Measurements from ENCODE around the gene KCNQ5. TPM values are rescaled to one million over a fixed set of nuclear protein-coding genes. Genes with fewer than 3 reads are reported as not detected.

Gene KCNQ5
- total RNA-seq, 1 experiment from 2014 or later: 0.07 TPM

DNA sequence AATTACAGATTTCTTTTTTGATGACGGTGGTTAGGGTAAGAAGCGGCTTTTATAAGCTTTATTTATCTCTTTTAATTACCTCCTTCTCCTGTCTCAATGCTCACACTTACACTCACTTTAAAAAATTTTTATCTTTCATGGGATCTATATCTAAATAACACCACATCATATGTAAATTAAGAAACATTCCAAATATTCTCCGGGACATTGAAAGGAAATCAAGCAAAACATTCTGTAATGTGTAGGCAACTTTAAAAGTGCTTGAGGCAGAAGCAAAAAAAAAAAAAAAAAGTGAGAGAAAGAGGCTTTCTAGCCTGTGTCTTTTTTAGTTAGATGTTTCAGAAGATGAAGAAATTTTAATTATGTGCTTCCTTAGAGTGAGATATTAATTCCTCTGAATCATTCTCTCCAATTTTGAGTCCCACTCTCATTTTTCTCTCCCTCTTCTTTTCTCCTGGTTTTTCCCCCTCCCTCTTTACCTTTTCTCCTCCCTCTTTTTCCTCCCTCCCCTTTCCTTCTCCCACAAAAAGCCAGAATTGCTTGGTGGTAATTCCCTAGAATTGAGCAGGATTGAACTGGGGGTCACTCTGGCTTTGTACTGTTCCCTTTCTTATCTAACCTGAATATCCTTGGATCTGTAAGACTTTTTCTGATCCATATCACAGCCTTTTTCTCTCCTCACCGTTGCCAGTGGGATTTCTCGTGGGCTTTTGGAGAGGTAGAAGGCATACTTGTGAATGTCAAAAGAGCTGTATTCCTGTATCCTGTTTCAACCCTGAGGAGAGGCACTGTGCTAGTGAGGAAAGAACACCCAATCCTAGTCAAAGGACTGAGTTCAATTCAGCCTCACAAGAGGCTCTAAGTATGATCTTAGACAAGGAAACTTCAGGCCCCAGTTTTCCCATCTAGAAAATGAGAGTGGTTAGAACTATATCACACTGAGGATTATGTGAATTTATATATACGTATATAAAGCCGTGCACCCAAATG is 30.4 kb downstream of the KCNQ5 start:
- TF ChIP-seq, protein P1, sequence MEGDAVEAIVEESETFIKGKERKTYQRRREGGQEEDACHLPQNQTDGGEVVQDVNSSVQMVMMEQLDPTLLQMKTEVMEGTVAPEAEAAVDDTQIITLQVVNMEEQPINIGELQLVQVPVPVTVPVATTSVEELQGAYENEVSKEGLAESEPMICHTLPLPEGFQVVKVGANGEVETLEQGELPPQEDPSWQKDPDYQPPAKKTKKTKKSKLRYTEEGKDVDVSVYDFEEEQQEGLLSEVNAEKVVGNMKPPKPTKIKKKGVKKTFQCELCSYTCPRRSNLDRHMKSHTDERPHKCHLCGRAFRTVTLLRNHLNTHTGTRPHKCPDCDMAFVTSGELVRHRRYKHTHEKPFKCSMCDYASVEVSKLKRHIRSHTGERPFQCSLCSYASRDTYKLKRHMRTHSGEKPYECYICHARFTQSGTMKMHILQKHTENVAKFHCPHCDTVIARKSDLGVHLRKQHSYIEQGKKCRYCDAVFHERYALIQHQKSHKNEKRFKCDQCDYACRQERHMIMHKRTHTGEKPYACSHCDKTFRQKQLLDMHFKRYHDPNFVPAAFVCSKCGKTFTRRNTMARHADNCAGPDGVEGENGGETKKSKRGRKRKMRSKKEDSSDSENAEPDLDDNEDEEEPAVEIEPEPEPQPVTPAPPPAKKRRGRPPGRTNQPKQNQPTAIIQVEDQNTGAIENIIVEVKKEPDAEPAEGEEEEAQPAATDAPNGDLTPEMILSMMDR (conservative IDR thresholded peaks at IDR 0.05): no peak
- H3K4me2 ChIP-seq (ENCODE audit: insufficient read depth, insufficient read length, low read length): peak overlapping the region; percentile 10
- no peaks in the 10 kb centered on the region for H3K79me1 ChIP-seq (ENCODE audit: insufficient read depth, low read depth, low read length, poor library complexity, severe bottlenecking)
- no peak overlapping the region for H4K5ac ChIP-seq (ENCODE audit: insufficient read length, low read depth, low read length)
- H4K20me1 ChIP-seq (ENCODE audit: control insufficient read depth, insufficient read depth, insufficient read length): no peaks in the 10 kb centered on the region
- H4K8ac ChIP-seq (replicated peaks; ENCODE audit: insufficient read length, low read depth, low read length): no peak overlapping the region
- no peaks in the 10 kb centered on the region for H3K27me3 ChIP-seq (ENCODE audit: insufficient read depth, low read length)
- DNase-seq: no peak
- Mint-ChIP-seq H3K4me3 (no peak overlapping the region; a peak in 1 of 5 replicates), H3K36me3 (ENCODE audit: insufficient read depth in 1 of 3, low read depth in 3 of 3) (no peaks in the 10 kb centered on the region), H3K9me3 (no peaks in the 10 kb centered on the region), H3K4me1 (peaks cover 8 to 10% of the 10 kb centered on the region in 2 experiments), H3K27ac (peak overlapping the region in 2 of 3 experiments; percentile 14 to 34; a peak in 4 of 7 replicates), H3K27me3 (ENCODE audit: low read depth) (no peaks in the 10 kb centered on the region)
- no peak overlapping the region for H2BK15ac ChIP-seq (ENCODE audit: low read depth, low read length)
- no peak overlapping the region for H3T11ph ChIP-seq (ENCODE audit: low read length)
- no peak overlapping the region for H3K56ac ChIP-seq (ENCODE audit: insufficient read length, low read depth, low read length)
- H3K9me3 ChIP-seq (ENCODE audit: control insufficient read depth, low read depth, low read length): no peaks in the 10 kb centered on the region
- no peak overlapping the region for H2BK12ac ChIP-seq (ENCODE audit: insufficient read length, low read depth, low read length)
- peak overlapping the region; percentile 59 for H2AFZ ChIP-seq (ENCODE audit: low read length)
- no peak overlapping the region for H2BK120ac ChIP-seq (ENCODE audit: low read depth, low read length, poor library complexity, severe bottlenecking)
- H3K9ac ChIP-seq (ENCODE audit: extremely low read depth, insufficient read length, low read length): no peak overlapping the region
- WGBS (ENCODE audit: extremely low coverage, insufficient read length, low lambda C conversion rate): no CpG with 5 or more reads among the region's 7 CpGs
- H3K18ac ChIP-seq (ENCODE audit: insufficient read length, low read depth, low read length): no peak overlapping the region
- no peaks in the 10 kb centered on the region for H3K23me2 ChIP-seq (ENCODE audit: insufficient read length, low read depth, low read length, poor library complexity, severe bottlenecking)
- H3K79me2 ChIP-seq (ENCODE audit: insufficient read depth, low read length): no peaks in the 10 kb centered on the region
- no peak overlapping the region for H2BK5ac ChIP-seq (ENCODE audit: insufficient read length, low read length)
- no peak overlapping the region for H3K14ac ChIP-seq (ENCODE audit: insufficient read depth, low read length)
- no peak overlapping the region for H3K27ac ChIP-seq (ENCODE audit: insufficient read length, low read depth, low read length)
- H3K4me1 ChIP-seq (ENCODE audit: insufficient read depth, low read length): no peaks in the 10 kb centered on the region
- no peak overlapping the region for H2BK20ac ChIP-seq (ENCODE audit: low read depth, low read length, poor library complexity, severe bottlenecking)
- H3K4ac ChIP-seq (ENCODE audit: low read depth, low read length): no peak overlapping the region
- no peak overlapping the region for H3K23ac ChIP-seq (ENCODE audit: insufficient read length, low read depth, low read length)
- no peak overlapping the region for H2AK5ac ChIP-seq (ENCODE audit: insufficient read length, low read length)
- H4K91ac ChIP-seq (ENCODE audit: insufficient read length, low read depth, low read length): no peak overlapping the region

Data from H9 (cell line).